GM19328 (cell line): ENCODE measurements around the gene ST6GALNAC5.
"Not testable (repeated sequence)": the region's sequence is repeated elsewhere in the genome, so short reads cannot be mapped to it uniquely, and the experiment has no call there.

Experiments used
- ATAC-seq: cut with Tn5 transposase; IDR thresholded peaks from one replicate; pipeline ENCODE4 v1.9.1; 2021; ENCODE audit warnings: mild to moderate bottlenecking, moderate library complexity; ENCODE audit not compliant: unreplicated experiment

The ST6GALNAC5 gene

GRCh38 chr1:76865696-76866286 is 1.5 kb upstream of the ST6GALNAC5 start:
- ATAC-seq: no peak

- no peak for ATAC-seq
These were observed 714 bp upstream of the ST6GALNAC5 start for GRCh38 chr1:76866566-76866965.

- ATAC-seq: peak; percentile 43
These were observed 1.0 kb downstream of the ST6GALNAC5 start for GRCh38 chr1:76868154-76868882.

- ATAC-seq: no peak
These were observed 1.6 kb downstream of the ST6GALNAC5 start for GRCh38 chr1:76868916-76869315.

- no peak for ATAC-seq
These were observed 2.8 kb downstream of the ST6GALNAC5 start for GRCh38 chr1:76870037-76870436.

GRCh38 chr1:76871355-76871974 is 4.2 kb downstream of the ST6GALNAC5 start:
- ATAC-seq: peak; percentile 91

GRCh38 chr1:76872944-76873343 is 5.7 kb downstream of the ST6GALNAC5 start:
- ATAC-seq: no peak

- ATAC-seq: no peak
These were observed 9.5 kb downstream of the ST6GALNAC5 start for GRCh38 chr1:76876655-76877395.

GRCh38 chr1:76879014-76879413 is 11.7 kb downstream of the ST6GALNAC5 start:
- not testable (repeated sequence) for ATAC-seq

GRCh38 chr1:76881762-76882161 is 14.5 kb downstream of the ST6GALNAC5 start:
- no peak for ATAC-seq

GRCh38 chr1:76891931-76892622 is 24.8 kb downstream of the ST6GALNAC5 start:
- no peak for ATAC-seq

- no peak for ATAC-seq
These were observed 25.4 kb downstream of the ST6GALNAC5 start for GRCh38 chr1:76892675-76893074.

GRCh38 chr1:76901158-76901767 is 34.0 kb downstream of the ST6GALNAC5 start:
- peak; percentile 94 for ATAC-seq

- no peak for ATAC-seq
These were observed 38.8 kb downstream of the ST6GALNAC5 start for GRCh38 chr1:76905876-76906595.

GRCh38 chr1:76909311-76909710 is 42.0 kb downstream of the ST6GALNAC5 start:
- no peak for ATAC-seq

GRCh38 chr1:76919085-76919484 is 51.8 kb downstream of the ST6GALNAC5 start:
- no peak for ATAC-seq

GRCh38 chr1:76921590-76921989 is 54.3 kb downstream of the ST6GALNAC5 start:
- no peak for ATAC-seq

- no peak for ATAC-seq
These were observed 58.5 kb downstream of the ST6GALNAC5 start for GRCh38 chr1:76925825-76926224.

GRCh38 chr1:76928522-76928921 is 61.2 kb downstream of the ST6GALNAC5 start:
- ATAC-seq: no peak

- ATAC-seq: no peak
These were observed 61.9 kb downstream of the ST6GALNAC5 start for GRCh38 chr1:76929136-76929535.
